Peyer's patch (tissue), 4 donors: ENCODE data around the gene SERPINA4. TPM values are rescaled to one million over a fixed set of nuclear protein-coding genes. Genes with fewer than 3 reads are reported as not detected.

Source experiments
- DNase-seq, 3 donors: peaks; one replicate each; pipeline ENCODE4 v3.0.0-alpha.2; 2017 to 2019
- H3K27ac ChIP-seq, 4 donors: fragments of 200-600 bp; sonication (generic); one replicate each; pipeline ENCODE4 v1.5.1; 2016 to 2019
- H3K27me3 ChIP-seq, 2 donors: fragments of 200-600 bp; sonication (generic); one replicate each; pipeline ENCODE4 v1.5.1; 2019
- H3K36me3 ChIP-seq, 3 donors: fragments of 200-600 bp; sonication (generic); one replicate each; pipeline ENCODE4 v1.5.1; 2016 to 2019
- H3K4me1 ChIP-seq, 4 donors: fragments of 200-600 bp; sonication (generic); one replicate each; pipeline ENCODE4 v1.5.1; 2016 to 2019
- H3K4me3 ChIP-seq, 4 donors: fragments of 200-600 bp; sonication (generic); 1 replicate in 3 of 4; 2 replicates in 1 of 4; pipeline ENCODE4 v1.5.1; 2016 to 2019; ENCODE audit warnings: mild to moderate bottlenecking in 1 of 4
- H3K9me3 ChIP-seq, 4 donors: fragments of 200-600 bp; sonication (generic); one replicate each; pipeline ENCODE4 v1.5.1; 2016 to 2019; ENCODE audit warnings: mild to moderate bottlenecking in 1 of 4
- CTCF ChIP-seq, 6 experiments: fragments of 450-650 bp in 4 of 6; fragments of 200-600 bp in 2 of 6; sonication (generic) in 1 of 6; IDR thresholded peaks; one replicate each; pipeline ENCODE4 v1.5.1; 2017 to 2019; ENCODE audit warnings: antibody characterized with exemption in 6 of 6, mild to moderate bottlenecking in 3 of 6, moderate library complexity in 1 of 6
- POLR2A ChIP-seq, 2 donors: fragments of 450-650 bp; IDR thresholded peaks; one replicate each; pipeline ENCODE4 v1.5.1; 2017; ENCODE audit warnings: antibody characterized with exemption in 2 of 2, mild to moderate bottlenecking in 2 of 2, moderate library complexity in 2 of 2
- total RNA-seq, 4 donors: library from RNA; depleted of rRNA; stranded (reverse); fragments of >200 nt; gene quantifications; one replicate each; pipeline ENCODE4 v1.1.0, GENCODE V29; 2016

Gene SERPINA4
- total RNA-seq, 4 donors from 2014 or later = not detected

GRCh38 chr14:94548999-94549985 lies 11.9 kb upstream of the SERPINA4 start:
- TF ChIP-seq CTCF (IDR thresholded peaks at IDR 0.05) (peak; percentile 20 to 72 (median 64)), POLR2A (IDR thresholded peaks at IDR 0.05) (no peak)
- H3K9me3 ChIP-seq = no peaks in the 10 kb centered on the region
- H3K36me3 ChIP-seq = no peaks in the 10 kb centered on the region
- H3K27me3 ChIP-seq = no peaks in the 10 kb centered on the region
- H3K4me1 ChIP-seq = no peaks in the 10 kb centered on the region
- no peak overlapping the region for H3K27ac ChIP-seq
- no peak overlapping the region for H3K4me3 ChIP-seq
- DNase-seq = peak in 2 of 3 donors; percentile 68 to 73

DNA sequence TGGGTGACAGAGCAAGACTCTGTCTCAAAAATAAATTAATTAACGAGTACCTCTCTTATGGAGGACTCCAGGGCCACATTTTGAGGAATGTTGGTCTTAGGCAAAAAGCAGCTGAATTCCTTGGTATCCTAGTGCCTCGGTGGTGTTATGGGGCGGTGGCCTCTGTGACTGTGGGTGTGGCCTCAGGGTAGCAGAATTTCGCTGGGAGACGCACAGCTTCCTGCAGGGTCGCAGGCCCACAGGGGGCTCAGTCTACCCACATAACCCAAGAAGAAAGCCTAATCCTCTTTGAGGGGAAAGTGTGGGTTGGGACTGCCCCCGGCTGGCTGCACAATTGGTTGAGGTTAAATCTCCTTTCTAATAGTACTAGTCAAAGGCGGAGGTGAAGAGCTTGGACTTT lies 11.2 kb upstream of the SERPINA4 start:
- Histone ChIP-seq H3K36me3 (no peaks in the 10 kb centered on the region), H3K4me3 (no peak overlapping the region)
- no peak for DNase-seq

DNA sequence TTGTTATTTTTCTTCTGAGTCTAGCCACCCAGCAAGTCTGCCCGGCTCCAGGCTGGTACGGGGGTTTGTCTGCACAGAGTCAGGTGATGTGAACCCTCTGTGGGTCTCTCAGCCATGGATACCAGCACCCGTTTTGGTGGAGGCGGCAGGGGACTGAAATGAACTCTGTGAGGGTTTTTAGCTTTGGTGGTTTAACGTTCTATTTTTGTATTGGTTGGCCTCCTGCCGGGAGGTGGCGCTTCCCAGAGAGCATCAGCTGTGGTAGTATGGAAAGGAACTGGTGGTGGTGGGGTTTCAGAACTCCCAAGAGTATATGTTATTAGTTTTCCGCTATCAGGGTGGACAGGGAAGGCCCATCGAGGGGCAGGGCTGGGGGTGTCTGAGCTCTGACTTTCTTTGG lies 5.3 kb upstream of the SERPINA4 start:
- TF ChIP-seq CTCF (IDR thresholded peaks at IDR 0.05) (no peak), POLR2A (IDR thresholded peaks at IDR 0.05) (no peak)
- no peak for DNase-seq
- Histone ChIP-seq H3K36me3 (no peaks in the 10 kb centered on the region), H3K9me3 (no peaks in the 10 kb centered on the region), H3K27ac (no peak overlapping the region), H3K4me1 (no peaks in the 10 kb centered on the region), H3K27me3 (no peaks in the 10 kb centered on the region), H3K4me3 (no peak overlapping the region)

More for the DNA sequence above, 11.2 kb upstream of the SERPINA4 start:
- H3K4me1 ChIP-seq = no peaks in the 10 kb centered on the region
- H3K27ac ChIP-seq = no peak overlapping the region
- no peaks in the 10 kb centered on the region for H3K27me3 ChIP-seq
- TF ChIP-seq CTCF (IDR thresholded peaks at IDR 0.05) (no peak), POLR2A (IDR thresholded peaks at IDR 0.05) (no peak)
- no peaks in the 10 kb centered on the region for H3K9me3 ChIP-seq

GRCh38 chr14:94557327-94557726 lies 3.9 kb upstream of the SERPINA4 start:
- Histone ChIP-seq H3K4me1 (no peaks in the 10 kb centered on the region), H3K9me3 (no peaks in the 10 kb centered on the region), H3K36me3 (no peaks in the 10 kb centered on the region), H3K27me3 (no peaks in the 10 kb centered on the region), H3K4me3 (no peak overlapping the region), H3K27ac (no peak overlapping the region)
- TF ChIP-seq POLR2A (IDR thresholded peaks at IDR 0.05) (no peak), CTCF (IDR thresholded peaks at IDR 0.05) (no peak)
- DNase-seq = no peak

DNA sequence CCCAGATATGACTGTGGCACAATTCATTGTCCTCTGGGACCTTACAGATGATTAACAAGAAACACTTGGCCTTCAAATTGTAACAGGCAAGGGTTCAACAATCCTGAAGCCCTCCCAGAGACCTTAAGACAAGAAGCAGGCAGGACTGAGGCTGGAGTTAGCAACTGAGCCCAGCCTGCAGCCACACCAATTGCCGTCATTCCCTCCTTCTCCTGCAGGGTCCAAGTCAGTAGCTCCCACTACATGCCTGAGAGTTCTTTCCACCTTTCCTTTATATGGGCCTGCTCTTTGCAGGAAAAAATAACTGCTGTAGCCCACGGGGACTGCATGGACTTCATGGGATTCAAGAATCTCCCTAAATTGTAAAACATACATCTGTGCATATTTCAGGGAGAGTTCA lies 2.4 kb upstream of the SERPINA4 start:
- no peak for DNase-seq
- TF ChIP-seq POLR2A (IDR thresholded peaks at IDR 0.05) (no peak), CTCF (IDR thresholded peaks at IDR 0.05) (no peak)
- H3K4me3 ChIP-seq = no peak overlapping the region
- H3K36me3 ChIP-seq = no peaks in the 10 kb centered on the region
- H3K27ac ChIP-seq = no peak overlapping the region
- H3K27me3 ChIP-seq = no peaks in the 10 kb centered on the region
- H3K9me3 ChIP-seq = no peaks in the 10 kb centered on the region
- H3K4me1 ChIP-seq = no peaks in the 10 kb centered on the region
